ENCODE data around the gene POLR2I. TPM values are rescaled to one million over a fixed set of nuclear protein-coding genes. Genes with fewer than 3 reads are reported as not detected.
A peak's percentile ranks its signal among the peaks of the same experiment; 100 is the strongest.

POLR2I gene
- total RNA-seq, 2 donors from 2014 or later, result 76.9 to 121 TPM

DNA sequence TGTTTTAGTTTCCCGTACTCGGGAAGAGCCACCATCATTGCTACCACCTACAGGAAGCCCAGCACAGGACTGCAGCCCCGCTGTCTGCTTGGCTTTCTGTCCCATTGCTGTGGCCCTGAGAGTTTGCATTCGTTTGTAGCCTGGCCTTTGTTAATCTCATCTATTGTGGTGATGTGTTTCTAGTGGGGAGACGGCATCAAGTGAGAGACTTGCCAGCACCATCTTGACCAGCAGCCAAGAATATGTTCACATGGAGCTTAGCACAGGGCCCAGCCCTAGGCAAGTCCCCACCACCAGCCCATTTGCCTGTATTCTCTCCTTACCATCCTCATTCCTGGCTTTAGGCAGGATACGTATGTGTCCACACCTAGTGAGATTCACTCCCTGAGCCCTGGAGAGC is 21.0 kb downstream of the POLR2I start:
- no peaks in the 10 kb centered on the region for H3K27me3 ChIP-seq
- TF ChIP-seq, protein P1, sequence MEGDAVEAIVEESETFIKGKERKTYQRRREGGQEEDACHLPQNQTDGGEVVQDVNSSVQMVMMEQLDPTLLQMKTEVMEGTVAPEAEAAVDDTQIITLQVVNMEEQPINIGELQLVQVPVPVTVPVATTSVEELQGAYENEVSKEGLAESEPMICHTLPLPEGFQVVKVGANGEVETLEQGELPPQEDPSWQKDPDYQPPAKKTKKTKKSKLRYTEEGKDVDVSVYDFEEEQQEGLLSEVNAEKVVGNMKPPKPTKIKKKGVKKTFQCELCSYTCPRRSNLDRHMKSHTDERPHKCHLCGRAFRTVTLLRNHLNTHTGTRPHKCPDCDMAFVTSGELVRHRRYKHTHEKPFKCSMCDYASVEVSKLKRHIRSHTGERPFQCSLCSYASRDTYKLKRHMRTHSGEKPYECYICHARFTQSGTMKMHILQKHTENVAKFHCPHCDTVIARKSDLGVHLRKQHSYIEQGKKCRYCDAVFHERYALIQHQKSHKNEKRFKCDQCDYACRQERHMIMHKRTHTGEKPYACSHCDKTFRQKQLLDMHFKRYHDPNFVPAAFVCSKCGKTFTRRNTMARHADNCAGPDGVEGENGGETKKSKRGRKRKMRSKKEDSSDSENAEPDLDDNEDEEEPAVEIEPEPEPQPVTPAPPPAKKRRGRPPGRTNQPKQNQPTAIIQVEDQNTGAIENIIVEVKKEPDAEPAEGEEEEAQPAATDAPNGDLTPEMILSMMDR (IDR thresholded peaks at IDR 0.05), result no peak
- no peak overlapping the region for H3K4me3 ChIP-seq
- no peaks in the 10 kb centered on the region for H3K9me3 ChIP-seq
- H3K27ac ChIP-seq, result peak overlapping the region; percentile 7 to 48
- no peaks in the 10 kb centered on the region for H3K36me3 ChIP-seq
- DNase-seq (ENCODE audit: low spot score), result no peak
- peaks cover 0 to 9% of the 10 kb centered on the region in 2 donors for H3K4me1 ChIP-seq

DNA sequence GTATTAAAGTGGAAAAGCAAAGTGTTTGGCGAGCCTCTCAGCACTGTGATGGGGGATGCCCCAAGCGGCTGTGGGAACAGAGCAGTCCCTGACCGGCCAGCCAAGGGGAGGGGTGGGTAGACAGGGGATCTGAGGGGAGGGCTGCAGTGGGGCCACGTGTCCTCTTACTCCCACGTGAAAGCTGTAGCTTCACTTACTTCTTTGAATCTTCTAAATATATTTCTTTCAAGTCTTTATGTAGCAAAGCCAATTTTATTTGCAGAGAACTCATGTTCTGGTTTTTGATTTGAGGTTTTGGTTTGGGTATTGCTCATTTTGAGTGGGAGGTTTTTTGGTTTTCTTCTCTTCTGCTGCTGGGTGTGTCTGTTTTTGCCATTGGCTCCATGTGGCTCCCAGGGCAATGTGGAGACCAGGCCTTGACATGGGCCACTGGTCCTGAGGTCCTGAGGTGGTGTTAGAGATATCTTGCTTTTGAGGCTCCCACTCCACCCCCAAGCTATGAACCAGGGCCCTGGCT is 21.5 kb downstream of the POLR2I start:
- Histone ChIP-seq H3K36me3 (no peaks in the 10 kb centered on the region), H3K4me1 (peaks cover 0 to 9% of the 10 kb centered on the region in 2 donors), H3K27me3 (no peaks in the 10 kb centered on the region), H3K27ac (peak overlapping the region; percentile 7 to 48), H3K9me3 (no peaks in the 10 kb centered on the region), H3K4me3 (no peak overlapping the region)
- no peak for DNase-seq (ENCODE audit: low spot score)
- TF ChIP-seq, protein P1 (IDR thresholded peaks at IDR 0.05), result no peak

DNA sequence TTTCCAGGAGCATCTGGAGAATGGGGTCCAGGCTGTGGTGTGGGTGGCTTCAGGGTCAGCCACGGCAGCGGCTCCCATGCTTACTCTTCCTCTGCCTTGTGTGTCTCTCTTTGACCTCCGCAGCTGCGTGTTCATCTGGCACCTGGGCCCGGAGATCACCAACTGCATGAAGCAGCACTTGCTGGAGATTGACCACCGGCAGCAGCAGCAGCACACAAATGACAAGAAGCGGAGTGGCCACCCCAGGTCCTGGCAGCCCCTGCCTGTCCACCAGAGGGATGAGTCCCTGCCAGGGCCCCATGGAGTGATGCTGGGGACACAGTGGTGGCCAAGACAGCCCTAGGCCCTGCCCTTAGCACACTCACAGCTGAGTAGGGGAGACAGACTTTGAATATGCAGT is 22.1 kb downstream of the POLR2I start:
- Histone ChIP-seq H3K9me3 (no peaks in the 10 kb centered on the region), H3K4me3 (no peak overlapping the region), H3K27me3 (no peaks in the 10 kb centered on the region), H3K4me1 (peaks cover 0 to 9% of the 10 kb centered on the region in 2 donors), H3K27ac (no peak overlapping the region), H3K36me3 (no peaks in the 10 kb centered on the region)
- TF ChIP-seq, protein P1 (IDR thresholded peaks at IDR 0.05), result no peak
- DNase-seq (ENCODE audit: low spot score), result no peak

DNA sequence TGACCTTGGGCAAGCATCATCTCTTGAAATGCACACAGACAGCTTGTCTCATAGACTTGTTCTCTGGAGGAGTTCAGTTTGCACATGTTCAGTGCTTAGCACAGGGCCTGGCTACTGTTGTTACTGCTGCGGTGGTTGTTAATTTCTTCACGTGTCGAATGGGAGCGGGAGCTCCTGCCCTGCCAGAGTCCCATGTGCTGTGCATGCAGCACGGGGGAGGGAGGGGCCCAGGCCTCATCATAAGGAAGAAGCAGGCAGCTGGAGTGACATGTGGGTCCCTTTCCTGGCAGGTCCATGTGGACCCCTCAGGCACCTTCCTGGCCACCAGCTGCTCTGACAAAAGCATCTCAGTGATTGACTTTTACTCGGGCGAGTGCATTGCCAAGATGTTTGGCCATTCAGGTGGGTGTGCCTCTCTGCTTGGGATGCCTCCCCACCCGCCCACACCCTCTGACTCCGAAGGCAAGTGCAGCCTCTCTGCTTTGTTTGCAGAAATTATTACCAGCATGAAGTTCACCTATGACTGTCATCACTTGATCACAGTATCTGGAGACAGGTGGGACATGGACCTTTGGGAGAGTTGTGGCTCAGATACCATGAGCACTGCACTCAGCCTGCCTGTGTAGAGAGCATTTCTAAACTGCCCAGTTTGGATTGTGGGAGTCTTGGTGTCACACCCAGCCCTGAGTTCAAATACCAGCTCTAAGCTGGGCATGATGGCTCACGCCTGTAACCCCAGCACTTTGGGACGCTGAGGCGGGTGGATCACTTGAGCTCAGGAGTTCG is 23.6 kb downstream of the POLR2I start:
- peaks cover 0 to 9% of the 10 kb centered on the region in 2 donors for H3K4me1 ChIP-seq
- H3K9me3 ChIP-seq, result no peaks in the 10 kb centered on the region
- no peaks in the 10 kb centered on the region for H3K27me3 ChIP-seq
- TF ChIP-seq, protein P1 (IDR thresholded peaks at IDR 0.05), result no peak
- no peak overlapping the region for H3K27ac ChIP-seq
- no peak overlapping the region for H3K4me3 ChIP-seq
- no peak for DNase-seq (ENCODE audit: low spot score)
- no peaks in the 10 kb centered on the region for H3K36me3 ChIP-seq

DNA sequence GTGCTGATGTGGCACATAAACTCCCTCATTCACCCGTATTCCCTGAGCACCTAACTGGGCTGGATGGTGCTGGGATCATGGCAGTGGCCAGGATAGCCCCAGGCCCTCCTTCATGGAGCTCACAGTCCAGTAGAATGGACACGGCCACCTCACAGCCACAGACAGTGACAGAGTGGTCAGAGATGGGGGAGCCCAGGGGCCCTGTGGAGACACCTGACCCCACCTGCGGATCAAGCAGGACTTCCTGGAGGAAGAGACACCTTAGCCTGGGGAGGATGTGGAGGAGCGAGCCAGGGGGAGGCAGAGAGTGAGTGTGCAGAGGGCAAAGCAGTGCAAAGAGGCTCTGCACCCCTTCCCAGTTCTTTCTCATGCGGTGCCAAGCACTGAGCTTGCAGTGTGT is 24.8 kb downstream of the POLR2I start:
- no peaks in the 10 kb centered on the region for H3K27me3 ChIP-seq
- H3K27ac ChIP-seq, result no peak overlapping the region
- TF ChIP-seq, protein P1 (IDR thresholded peaks at IDR 0.05), result no peak
- no peak overlapping the region for H3K4me3 ChIP-seq
- no peak for DNase-seq (ENCODE audit: low spot score)
- peaks cover 0 to 9% of the 10 kb centered on the region in 2 donors for H3K4me1 ChIP-seq
- H3K36me3 ChIP-seq, result no peaks in the 10 kb centered on the region
- no peaks in the 10 kb centered on the region for H3K9me3 ChIP-seq

All from right atrium auricular region (tissue), 2 donors.